PC-3 (cell line): Measurements from ENCODE around the gene RGS12.

ENCODE experiments used
- EZH2 ChIP-seq: fragments of 300-600 bp; sonication (generic); IDR thresholded peaks from one replicate; pipeline ENCODE4 v1.6.1; 2017; ENCODE audit warnings: antibody characterized with exemption, mild to moderate bottlenecking, low read length; ENCODE audit not compliant: unreplicated experiment
- EZH2phosphoT487 ChIP-seq: fragments of 300-600 bp; sonication (generic); IDR thresholded peaks from 2 replicates; pipeline ENCODE4 v1.6.1; 2018; ENCODE audit warnings: mild to moderate bottlenecking, antibody characterized with exemption, low read length, borderline replicate concordance
- TF ChIP-seq, protein P1 (sequence below): fragments of 300-600 bp; sonication (generic); conservative IDR thresholded peaks from 2 replicates; pipeline ENCODE4 v1.5.1; 2017; ENCODE audit warnings: antibody characterized with exemption, low read depth, mild to moderate bottlenecking, low read length

DNA sequence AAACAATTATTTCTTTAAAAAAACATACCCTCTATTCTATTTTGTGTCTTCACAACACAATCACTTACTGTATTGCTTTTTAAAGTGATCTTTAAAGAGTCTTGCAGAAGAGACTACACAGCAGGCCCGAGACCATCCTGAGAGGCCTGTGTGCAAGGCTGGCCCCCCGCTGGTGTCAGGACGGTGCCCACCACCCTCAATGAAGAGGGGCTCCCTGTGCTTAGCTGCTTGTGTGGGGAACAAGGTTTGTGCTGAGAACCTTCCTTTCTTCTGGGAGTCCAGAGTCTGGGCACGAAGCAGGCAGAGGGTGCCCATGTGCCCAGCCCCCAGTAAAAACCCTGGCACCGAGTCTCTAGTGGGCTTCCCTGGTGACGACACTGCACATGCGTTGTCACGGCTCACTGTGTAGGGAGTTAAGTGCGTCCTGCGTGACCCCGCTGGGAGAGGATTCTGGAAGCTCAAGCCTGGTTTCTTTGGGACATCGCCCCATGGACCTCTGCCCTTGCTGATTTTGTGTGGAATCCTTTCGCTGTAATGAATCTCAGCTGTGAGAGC is 22.0 kb downstream of the RGS12 start:
- TF ChIP-seq EZH2 (no peak), EZH2phosphoT487 (no peak)
- TF ChIP-seq, protein P1, sequence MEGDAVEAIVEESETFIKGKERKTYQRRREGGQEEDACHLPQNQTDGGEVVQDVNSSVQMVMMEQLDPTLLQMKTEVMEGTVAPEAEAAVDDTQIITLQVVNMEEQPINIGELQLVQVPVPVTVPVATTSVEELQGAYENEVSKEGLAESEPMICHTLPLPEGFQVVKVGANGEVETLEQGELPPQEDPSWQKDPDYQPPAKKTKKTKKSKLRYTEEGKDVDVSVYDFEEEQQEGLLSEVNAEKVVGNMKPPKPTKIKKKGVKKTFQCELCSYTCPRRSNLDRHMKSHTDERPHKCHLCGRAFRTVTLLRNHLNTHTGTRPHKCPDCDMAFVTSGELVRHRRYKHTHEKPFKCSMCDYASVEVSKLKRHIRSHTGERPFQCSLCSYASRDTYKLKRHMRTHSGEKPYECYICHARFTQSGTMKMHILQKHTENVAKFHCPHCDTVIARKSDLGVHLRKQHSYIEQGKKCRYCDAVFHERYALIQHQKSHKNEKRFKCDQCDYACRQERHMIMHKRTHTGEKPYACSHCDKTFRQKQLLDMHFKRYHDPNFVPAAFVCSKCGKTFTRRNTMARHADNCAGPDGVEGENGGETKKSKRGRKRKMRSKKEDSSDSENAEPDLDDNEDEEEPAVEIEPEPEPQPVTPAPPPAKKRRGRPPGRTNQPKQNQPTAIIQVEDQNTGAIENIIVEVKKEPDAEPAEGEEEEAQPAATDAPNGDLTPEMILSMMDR, result no peak
